Kidney epithelial cell (primary cell): ENCODE results near the gene AGBL3. TPM values are rescaled to one million over a fixed set of nuclear protein-coding genes. Genes with fewer than 3 reads are reported as not detected.

Source experiments
- DNase-seq: peaks from one replicate; pipeline ENCODE4 v3.0.0-alpha.2; 2010; ENCODE audit warnings: low read depth
- H3K27me3 ChIP-seq: 2 replicates; pipeline ENCODE4 v1.6.0; 2011; ENCODE audit warnings: low read length; ENCODE audit not compliant: control insufficient read depth, insufficient read depth
- H3K36me3 ChIP-seq: 2 replicates; pipeline ENCODE4 v1.5.1; 2011; ENCODE audit warnings: low read length; ENCODE audit not compliant: control insufficient read depth, insufficient read depth
- H3K4me3 ChIP-seq: 2 replicates; pipeline ENCODE4 v1.5.1; 2011; ENCODE audit warnings: low read depth, mild to moderate bottlenecking, control low read depth, low read length
- CTCF ChIP-seq: IDR thresholded peaks from 2 replicates; pipeline ENCODE4 v1.5.1; 2011; ENCODE audit warnings: mild to moderate bottlenecking, moderate library complexity, low read length, control low read depth, inconsistent platforms; ENCODE audit not compliant: insufficient read depth, poor library complexity, severe bottlenecking
- total RNA-seq: library from RNA; depleted of rRNA; stranded (reverse); fragments of >200 nt; gene quantifications from 2 replicates; pipeline ENCODE4 v1.2.3, GENCODE V29; 2015

Gene AGBL3
- total RNA-seq, 1 donor from 2014 or later, result 1.6 TPM

- peak; percentile 94 for DNase-seq
- TF ChIP-seq CTCF, result no peak
- Histone ChIP-seq H3K36me3 (no peaks in the 10 kb centered on the region), H3K4me3 (no peak overlapping the region), H3K27me3 (no peaks in the 10 kb centered on the region)
These were observed 45.0 kb upstream of the AGBL3 start for GRCh38 chr7:134941185-134941900.

GRCh38 chr7:134941952-134942351, 44.4 kb upstream of the AGBL3 start:
- H3K36me3 ChIP-seq, result no peaks in the 10 kb centered on the region
- DNase-seq, result no peak
- no peak for TF ChIP-seq CTCF
- no peak overlapping the region for H3K4me3 ChIP-seq
- H3K27me3 ChIP-seq, result no peaks in the 10 kb centered on the region

GRCh38 chr7:134942690-134943466, 43.4 kb upstream of the AGBL3 start:
- peaks cover 3% of the 10 kb centered on the region for H3K36me3 ChIP-seq
- no peak overlapping the region for H3K4me3 ChIP-seq
- no peaks in the 10 kb centered on the region for H3K27me3 ChIP-seq
- no peak for TF ChIP-seq CTCF
- no peak for DNase-seq

- no peaks in the 10 kb centered on the region for H3K27me3 ChIP-seq
- TF ChIP-seq CTCF, result peak; percentile 19
- H3K36me3 ChIP-seq, result peaks cover 3% of the 10 kb centered on the region
- no peak for DNase-seq
- H3K4me3 ChIP-seq, result no peak overlapping the region
These were observed 42.4 kb upstream of the AGBL3 start for GRCh38 chr7:134943785-134944400.

- no peak for TF ChIP-seq CTCF
- Histone ChIP-seq H3K36me3 (peaks cover 5% of the 10 kb centered on the region), H3K4me3 (no peak overlapping the region), H3K27me3 (no peaks in the 10 kb centered on the region)
- no peak for DNase-seq
These were observed 40.6 kb upstream of the AGBL3 start for GRCh38 chr7:134945691-134946090.
